Cardiac muscle cell (in vitro differentiated cells and primary cell): Measurements from ENCODE around the gene TEX26. TPM values are rescaled to one million over a fixed set of nuclear protein-coding genes. Genes with fewer than 3 reads are reported as not detected.

ENCODE experiments used
- DNase-seq, 2 donors: peaks; one replicate each; pipeline versions ENCODE4 v3.0.0 to v3.0.0-alpha.2; 2010 to 2017; ENCODE audit warnings: low read depth in 1 of 2, low spot score in 1 of 2
- H3K27ac ChIP-seq: fragments of 200-600 bp; sonication (generic); 2 replicates; pipeline ENCODE4 v1.5.1; 2016
- H3K27me3 ChIP-seq: fragments of 200-600 bp; sonication (generic); 2 replicates; pipeline ENCODE4 v1.6.0; 2016; ENCODE audit warnings: control low read depth
- H3K36me3 ChIP-seq: fragments of 200-600 bp; sonication (generic); 2 replicates; pipeline ENCODE4 v1.5.1; 2016; ENCODE audit warnings: control low read depth
- H3K4me1 ChIP-seq: fragments of 200-600 bp; sonication (generic); 2 replicates; pipeline ENCODE4 v1.8.1; 2017; ENCODE audit warnings: low read depth, mild to moderate bottlenecking, mixed run types
- H3K4me3 ChIP-seq: fragments of 200-600 bp; sonication (generic); 2 replicates; pipeline ENCODE4 v1.5.1; 2016; ENCODE audit warnings: mild to moderate bottlenecking
- H3K9me3 ChIP-seq: fragments of 200-600 bp; sonication (generic); 2 replicates; pipeline ENCODE4 v1.5.1; 2017; ENCODE audit warnings: low read depth, mild to moderate bottlenecking, control low read depth
- CTCF ChIP-seq: IDR thresholded peaks from 2 replicates; pipeline ENCODE4 v1.5.1; 2012; ENCODE audit warnings: low read depth, mild to moderate bottlenecking, low read length
- polyA plus RNA-seq: library from polyadenylated mRNA; unstranded; fragments of >200 nt; fragmentation: Nextera tagmentation; extraction: Ambion mirVana; gene quantifications from 2 replicates; pipeline ENCODE4 v1.2.1, GENCODE V29; 2016
- total RNA-seq: library from RNA; depleted of rRNA; stranded (reverse); fragments of >200 nt; gene quantifications from 2 replicates; pipeline ENCODE4 v1.2.3, GENCODE V29; 2016

TEX26 gene
- total and polyA plus RNA-seq, 2 experiments from 2014 or later: not detected

- H3K4me3 ChIP-seq: no peak overlapping the region
Measured at GRCh38 chr13:30971575-30971974, 39.1 kb downstream of the TEX26 start.

GRCh38 chr13:30972888-30973377, 40.5 kb downstream of the TEX26 start:
- Histone ChIP-seq H3K4me3 (no peak overlapping the region), H3K27me3 (no peaks in the 10 kb centered on the region), H3K4me1 (no peaks in the 10 kb centered on the region), H3K36me3 (no peaks in the 10 kb centered on the region), H3K9me3 (no peaks in the 10 kb centered on the region), H3K27ac (no peak overlapping the region)
- no peak for TF ChIP-seq CTCF
- DNase-seq: no peak

More at GRCh38 chr13:30971575-30971974, 39.1 kb downstream of the TEX26 start:
- peak in 1 of 2 donors; percentile 40 for DNase-seq
- no peaks in the 10 kb centered on the region for H3K9me3 ChIP-seq
- TF ChIP-seq CTCF: no peak
- no peaks in the 10 kb centered on the region for H3K27me3 ChIP-seq
- H3K4me1 ChIP-seq: no peaks in the 10 kb centered on the region
- no peak overlapping the region for H3K27ac ChIP-seq
- no peaks in the 10 kb centered on the region for H3K36me3 ChIP-seq

- no peak for DNase-seq
- Histone ChIP-seq H3K27ac (no peak overlapping the region), H3K4me3 (no peak overlapping the region), H3K36me3 (no peaks in the 10 kb centered on the region), H3K9me3 (no peaks in the 10 kb centered on the region), H3K27me3 (no peaks in the 10 kb centered on the region), H3K4me1 (no peaks in the 10 kb centered on the region)
- no peak for TF ChIP-seq CTCF
Measured at GRCh38 chr13:30974350-30974749, 41.9 kb downstream of the TEX26 start.

- Histone ChIP-seq H3K4me3 (no peak overlapping the region), H3K27me3 (no peaks in the 10 kb centered on the region), H3K36me3 (no peaks in the 10 kb centered on the region), H3K27ac (no peak overlapping the region), H3K9me3 (no peaks in the 10 kb centered on the region), H3K4me1 (no peaks in the 10 kb centered on the region)
- TF ChIP-seq CTCF: no peak
- no peak for DNase-seq
Measured at GRCh38 chr13:30976025-30976424, 43.6 kb downstream of the TEX26 start.

- no peaks in the 10 kb centered on the region for H3K27me3 ChIP-seq
- no peak overlapping the region for H3K27ac ChIP-seq
- DNase-seq: peak; percentile 46 to 76
- no peaks in the 10 kb centered on the region for H3K9me3 ChIP-seq
- H3K4me3 ChIP-seq: no peak overlapping the region
- H3K36me3 ChIP-seq: no peaks in the 10 kb centered on the region
- H3K4me1 ChIP-seq: no peaks in the 10 kb centered on the region
- TF ChIP-seq CTCF: peak; percentile 71
Measured at GRCh38 chr13:30978981-30979956, 46.8 kb downstream of the TEX26 start.
